ENCODE data around the gene CHST3. TPM values are rescaled to one million over a fixed set of nuclear protein-coding genes. Genes with fewer than 3 reads are reported as not detected.

Gene CHST3
- total and polyA plus RNA-seq, 9 of the 15 experiments (the other 6 are each of a cell fraction or from before 2014, with no cell fraction given), result 0.01 to 1.3 (median 0.15) TPM

DNA sequence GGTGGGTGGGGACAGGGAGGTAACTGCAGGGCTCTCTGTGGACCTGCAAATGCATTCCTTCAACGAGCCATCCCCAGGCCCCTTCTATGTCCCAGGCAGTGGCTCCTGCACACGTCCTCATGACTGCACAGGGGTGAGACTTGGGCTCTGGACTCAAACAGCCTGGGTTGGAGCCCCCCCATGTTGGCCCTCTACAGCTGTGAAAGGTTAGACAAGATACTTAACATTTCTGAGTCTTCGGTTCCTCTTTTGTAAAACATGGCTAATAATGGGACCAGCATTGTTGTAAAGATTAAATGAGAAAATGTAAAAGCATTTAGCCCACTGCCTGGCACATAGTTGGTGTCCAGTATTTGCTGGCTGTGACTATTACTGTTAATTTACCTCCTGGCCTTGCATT lies 41.8 kb downstream of the CHST3 start:
- no TSS peak for BruUV-seq (replicated peaks)
- H3K79me2 ChIP-seq (ENCODE audit: control insufficient read depth, insufficient read depth, low read length), result no peaks in the 10 kb centered on the region
- no peaks in the 10 kb centered on the region for H3K36me3 ChIP-seq (ENCODE audit: control insufficient read depth, insufficient read depth, low read length)
- no peak for FAIRE-seq
- WGBS (ENCODE audit: insufficient coverage, low coverage, missing lambda C conversion rate), result 4% methylated on average over 3 of the region's 3 CpGs
- H3K4me2 ChIP-seq (ENCODE audit: insufficient read depth, low read length), result no peak overlapping the region
- ATAC-seq, result no peak
- no peak for DNase-seq (ENCODE audit: extremely low read depth in 1 of 4, low spot score in 3 of 4)
- POLR2A ChIA-PET, result no interaction called here
- peaks cover 5 to 20% of the 10 kb centered on the region in 2 experiments; a peak in 3 of 5 replicates for H3K27me3 ChIP-seq (ENCODE audit: control insufficient read depth in 2 of 2, insufficient read depth in 2 of 2, low read length in 2 of 2)
- H3K9me1 ChIP-seq (ENCODE audit: control insufficient read depth, insufficient read depth, low read length), result no peaks in the 10 kb centered on the region
- CTCF ChIA-PET (ENCODE audit: low intra/inter-chr PET ratio), result no interaction called here
- peaks cover 7 to 17% of the 10 kb centered on the region in 2 experiments; a peak in 2 of 5 replicates for H3K4me1 ChIP-seq (replicated peaks in 1 of 2; ENCODE audit: control insufficient read depth in 2 of 2, insufficient read depth in 2 of 2, low read length in 2 of 2)
- no peak overlapping the region for H3K27ac ChIP-seq (ENCODE audit: extremely low read depth, low read depth, low read length)
- no peak overlapping the region for H2AFZ ChIP-seq (ENCODE audit: low read depth, low read length)
- H3K9ac ChIP-seq (ENCODE audit: insufficient read depth in 1 of 2, low read depth in 2 of 2, low read length in 2 of 2), result no peak overlapping the region
- H3K4me3 ChIP-seq, result no peak overlapping the region
- no peaks in the 10 kb centered on the region for H3K9me3 ChIP-seq (replicated peaks; ENCODE audit: control insufficient read depth, insufficient read depth, low read depth, low read length)
- in situ Hi-C loops (cut with MboI), result no loop called here
- H4K20me1 ChIP-seq (replicated peaks; ENCODE audit: control insufficient read depth, insufficient read depth, low read length), result no peaks in the 10 kb centered on the region
- intact Hi-C loops (cut with micrococcal nuclease), result no loop called here
- no peak for TF ChIP-seq TARDBP (IDR thresholded peaks at IDR 0.05)
- no peak for TF ChIP-seq USF1 (CRISPR knock-in tag; IDR thresholded peaks at IDR 0.05)
- TF ChIP-seq, protein P1, sequence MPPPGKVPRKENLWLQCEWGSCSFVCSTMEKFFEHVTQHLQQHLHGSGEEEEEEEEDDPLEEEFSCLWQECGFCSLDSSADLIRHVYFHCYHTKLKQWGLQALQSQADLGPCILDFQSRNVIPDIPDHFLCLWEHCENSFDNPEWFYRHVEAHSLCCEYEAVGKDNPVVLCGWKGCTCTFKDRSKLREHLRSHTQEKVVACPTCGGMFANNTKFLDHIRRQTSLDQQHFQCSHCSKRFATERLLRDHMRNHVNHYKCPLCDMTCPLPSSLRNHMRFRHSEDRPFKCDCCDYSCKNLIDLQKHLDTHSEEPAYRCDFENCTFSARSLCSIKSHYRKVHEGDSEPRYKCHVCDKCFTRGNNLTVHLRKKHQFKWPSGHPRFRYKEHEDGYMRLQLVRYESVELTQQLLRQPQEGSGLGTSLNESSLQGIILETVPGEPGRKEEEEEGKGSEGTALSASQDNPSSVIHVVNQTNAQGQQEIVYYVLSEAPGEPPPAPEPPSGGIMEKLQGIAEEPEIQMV (tag; conservative IDR thresholded peaks at IDR 0.05; ENCODE audit: low read depth), result no peak
- TF ChIP-seq TFAP4 (CRISPR knock-in tag; IDR thresholded peaks at IDR 0.05; ENCODE audit: borderline replicate concordance), result no peak
- TF ChIP-seq PHB2 (IDR thresholded peaks at IDR 0.05; ENCODE audit: low read depth), result no peak
- no peak for TF ChIP-seq NCOA6 (IDR thresholded peaks at IDR 0.05)
- TF ChIP-seq MAFG (tag; conservative IDR thresholded peaks at IDR 0.05), result no peak
- no peak for TF ChIP-seq NCOA4 (IDR thresholded peaks at IDR 0.05; ENCODE audit: partially characterized antibody)
- TF ChIP-seq ZNF431 (CRISPR knock-in tag; IDR thresholded peaks at IDR 0.05), result no peak
- TF ChIP-seq, protein P2, sequence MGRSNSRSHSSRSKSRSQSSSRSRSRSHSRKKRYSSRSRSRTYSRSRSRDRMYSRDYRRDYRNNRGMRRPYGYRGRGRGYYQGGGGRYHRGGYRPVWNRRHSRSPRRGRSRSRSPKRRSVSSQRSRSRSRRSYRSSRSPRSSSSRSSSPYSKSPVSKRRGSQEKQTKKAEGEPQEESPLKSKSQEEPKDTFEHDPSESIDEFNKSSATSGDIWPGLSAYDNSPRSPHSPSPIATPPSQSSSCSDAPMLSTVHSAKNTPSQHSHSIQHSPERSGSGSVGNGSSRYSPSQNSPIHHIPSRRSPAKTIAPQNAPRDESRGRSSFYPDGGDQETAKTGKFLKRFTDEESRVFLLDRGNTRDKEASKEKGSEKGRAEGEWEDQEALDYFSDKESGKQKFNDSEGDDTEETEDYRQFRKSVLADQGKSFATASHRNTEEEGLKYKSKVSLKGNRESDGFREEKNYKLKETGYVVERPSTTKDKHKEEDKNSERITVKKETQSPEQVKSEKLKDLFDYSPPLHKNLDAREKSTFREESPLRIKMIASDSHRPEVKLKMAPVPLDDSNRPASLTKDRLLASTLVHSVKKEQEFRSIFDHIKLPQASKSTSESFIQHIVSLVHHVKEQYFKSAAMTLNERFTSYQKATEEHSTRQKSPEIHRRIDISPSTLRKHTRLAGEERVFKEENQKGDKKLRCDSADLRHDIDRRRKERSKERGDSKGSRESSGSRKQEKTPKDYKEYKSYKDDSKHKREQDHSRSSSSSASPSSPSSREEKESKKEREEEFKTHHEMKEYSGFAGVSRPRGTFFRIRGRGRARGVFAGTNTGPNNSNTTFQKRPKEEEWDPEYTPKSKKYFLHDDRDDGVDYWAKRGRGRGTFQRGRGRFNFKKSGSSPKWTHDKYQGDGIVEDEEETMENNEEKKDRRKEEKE (IDR thresholded peaks at IDR 0.05; ENCODE audit: borderline replicate concordance in 1 of 2, control insufficient read depth in 1 of 2, low read depth in 2 of 2, low read length in 1 of 2), result no peak

Data from K562 (cell line).